IPS-18c (cell line): Measurements from ENCODE around the gene HIPK3.
"Not testable (repeated sequence)": the region's sequence is repeated elsewhere in the genome, so short reads cannot be mapped to it uniquely, and the experiment has no call there.

ENCODE experiments used
- H3K4me3 ChIP-seq: 2 replicates; pipeline ENCODE4 v1.7.0; 2013; ENCODE audit warnings: low read depth, mild to moderate bottlenecking, low read length, moderate library complexity; ENCODE audit not compliant: insufficient read depth
- H3K9me3 ChIP-seq: one replicate; pipeline ENCODE4 v1.6.1; 2013; ENCODE audit warnings: mild to moderate bottlenecking, low read length, moderate library complexity; ENCODE audit not compliant: control insufficient read depth, insufficient read depth

The HIPK3 gene

DNA sequence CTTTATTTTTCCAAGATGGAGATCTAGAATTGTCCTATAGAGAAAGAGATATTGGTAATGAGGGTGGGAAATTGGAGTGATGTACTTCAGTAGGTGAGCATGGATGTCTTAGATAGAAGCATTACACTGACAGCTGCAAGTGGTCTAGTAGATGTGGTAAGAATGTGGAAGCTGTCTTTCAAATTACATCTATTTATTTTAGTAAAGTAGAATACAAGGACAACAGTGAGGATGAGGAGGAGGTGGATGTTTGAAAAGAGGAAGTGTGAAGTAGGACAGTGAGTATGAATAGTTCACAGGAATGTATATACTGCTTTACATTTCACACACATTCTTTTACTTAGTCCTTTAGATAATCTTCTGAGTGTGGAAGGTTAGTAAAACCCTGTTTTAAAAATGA lies 64.2 kb downstream of the HIPK3 start:
- Histone ChIP-seq H3K9me3 (no peaks in the 10 kb centered on the region), H3K4me3 (no peak overlapping the region)

DNA sequence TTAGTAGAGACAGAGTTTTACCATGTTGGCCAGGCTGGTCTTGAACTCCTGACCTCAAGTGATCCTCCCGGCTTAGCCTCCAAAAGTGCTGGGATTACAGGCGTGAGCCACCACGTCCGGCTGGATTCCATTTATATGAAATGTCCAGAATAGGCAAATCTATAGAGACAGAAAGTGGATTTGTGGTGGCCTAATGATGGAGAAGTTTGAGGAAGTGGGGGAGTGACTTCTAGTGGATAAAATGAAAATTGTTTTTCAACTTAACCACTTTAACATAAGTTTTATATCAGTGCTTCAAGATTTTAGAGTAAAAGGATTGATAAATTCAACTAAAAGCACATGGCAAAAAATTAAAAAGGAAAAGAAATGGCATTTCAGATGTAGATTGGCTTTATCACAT lies 66.2 kb downstream of the HIPK3 start:
- Histone ChIP-seq H3K4me3 (no peak overlapping the region), H3K9me3 (no peaks in the 10 kb centered on the region)

DNA sequence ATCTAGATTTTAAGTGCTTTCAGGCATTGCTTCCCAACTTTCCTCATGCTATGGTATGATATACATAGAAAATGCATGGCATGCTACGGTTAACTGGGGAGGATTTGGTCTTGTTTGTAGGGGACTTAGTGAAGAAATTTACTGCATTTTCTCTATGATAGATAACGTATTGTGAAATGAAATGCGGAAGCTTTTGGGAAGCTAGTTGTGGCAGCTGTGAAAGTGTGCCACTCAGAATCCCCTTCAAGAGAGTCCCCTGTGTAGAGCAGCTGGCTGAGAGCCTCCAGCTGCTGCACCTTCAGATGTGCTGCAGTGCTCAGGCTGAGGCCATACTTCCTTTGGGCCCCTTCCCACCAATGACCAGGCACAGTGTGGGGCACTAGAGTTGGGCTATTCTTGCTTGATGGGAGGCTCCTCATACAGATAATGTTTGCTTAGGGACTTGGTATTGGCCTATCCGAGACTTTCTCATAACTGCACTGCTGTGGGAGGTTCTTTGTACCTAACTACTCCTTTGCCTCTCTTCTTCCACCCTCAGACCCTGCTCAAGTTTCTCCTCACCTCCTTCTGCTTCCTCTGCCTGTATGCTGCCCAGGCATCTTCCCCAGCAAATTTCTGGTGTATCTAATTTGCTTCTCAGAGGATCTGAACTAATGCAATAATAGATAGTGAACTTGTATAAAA lies 67.3 kb downstream of the HIPK3 start:
- no peak overlapping the region for H3K4me3 ChIP-seq

DNA sequence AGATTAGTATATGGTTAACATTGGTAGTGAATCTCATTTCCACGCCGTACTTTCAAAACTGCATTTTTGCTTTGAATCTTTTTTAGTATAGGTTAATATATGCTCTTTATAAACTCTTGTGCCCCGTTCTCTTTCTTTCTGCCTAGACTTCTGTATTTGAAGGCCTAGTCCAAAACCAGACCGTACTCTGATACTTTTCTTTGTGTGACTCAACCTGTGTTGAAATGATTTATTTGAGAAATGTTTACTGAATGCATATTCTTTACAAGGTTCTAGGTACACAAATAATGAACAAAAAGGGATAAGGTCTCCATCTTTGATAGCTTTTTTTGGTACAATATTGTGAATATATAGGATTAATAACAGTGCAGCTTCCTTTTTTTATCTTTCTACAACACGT lies 68.3 kb downstream of the HIPK3 start:
- H3K9me3 ChIP-seq, result no peaks in the 10 kb centered on the region
- H3K4me3 ChIP-seq, result no peak overlapping the region

More for the DNA sequence above, 67.3 kb downstream of the HIPK3 start:
- no peaks in the 10 kb centered on the region for H3K9me3 ChIP-seq

DNA sequence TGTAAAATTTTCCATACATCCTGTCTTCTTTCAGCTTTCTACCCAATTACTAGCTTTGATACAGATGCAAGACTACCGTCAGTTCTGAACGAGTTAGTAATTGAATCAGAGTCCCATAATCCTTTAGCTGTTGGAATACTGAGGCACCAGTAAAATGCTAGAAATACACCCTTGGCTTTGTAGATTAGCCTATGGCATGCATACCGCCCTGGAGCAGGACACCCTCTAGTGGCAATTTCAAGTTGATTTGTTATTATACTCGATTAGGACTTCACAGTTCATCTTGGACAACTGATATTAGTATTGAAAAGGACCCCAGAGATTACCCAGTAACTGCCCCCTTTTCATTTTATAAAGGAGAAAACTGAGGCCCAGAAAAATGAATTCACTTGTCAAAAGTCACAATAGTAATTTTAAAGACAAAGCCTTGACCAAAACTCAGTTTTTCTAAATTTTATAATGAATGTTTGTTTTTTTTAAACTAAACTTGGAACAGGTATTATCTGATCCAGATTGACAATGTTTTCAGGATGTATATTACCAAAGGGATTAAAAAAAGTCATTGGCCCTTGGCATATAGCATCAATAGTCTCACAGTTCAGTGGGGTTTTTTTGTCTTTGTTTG lies 72.6 kb downstream of the HIPK3 start:
- Histone ChIP-seq H3K4me3 (no peak overlapping the region), H3K9me3 (no peaks in the 10 kb centered on the region)

DNA sequence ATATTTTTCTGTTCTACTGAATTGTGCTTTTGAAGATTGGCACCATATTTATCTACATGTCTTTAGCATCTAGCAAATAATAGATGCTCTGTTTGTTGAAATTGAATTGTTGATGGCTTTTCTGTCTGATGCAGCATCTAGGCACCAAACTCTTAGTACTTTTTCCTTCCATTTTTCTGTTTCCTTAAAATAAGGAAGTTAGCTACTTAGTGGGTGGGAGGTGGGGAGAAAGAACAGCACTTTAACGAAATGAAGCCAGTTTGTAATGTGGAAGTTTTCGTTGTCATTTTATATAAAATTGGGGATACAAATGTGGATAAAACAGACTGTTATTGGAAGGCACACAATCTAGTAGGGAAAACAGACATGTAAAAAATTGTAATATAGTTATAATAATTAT lies 76.6 kb downstream of the HIPK3 start:
- Histone ChIP-seq H3K9me3 (no peaks in the 10 kb centered on the region), H3K4me3 (no peak overlapping the region)

DNA sequence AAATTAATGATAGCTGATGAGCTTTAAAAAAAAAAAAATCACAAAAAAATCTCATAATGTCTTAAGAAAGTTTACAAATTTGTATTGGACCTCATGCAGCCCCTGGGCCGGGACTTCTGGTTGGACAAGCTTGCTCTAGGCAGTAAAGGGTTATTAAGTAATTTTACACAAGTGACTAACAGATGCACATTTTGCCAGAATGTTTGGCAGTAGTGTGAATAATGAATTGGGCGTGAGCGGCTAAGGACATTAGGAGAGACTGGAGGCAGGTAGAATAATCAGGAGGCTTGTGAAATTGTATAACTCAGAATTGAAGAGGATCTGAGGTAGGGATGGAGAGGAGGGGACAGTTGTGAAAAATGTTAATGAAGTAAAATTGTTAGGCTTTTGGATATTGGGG lies 77.4 kb downstream of the HIPK3 start:
- Histone ChIP-seq H3K4me3 (no peak overlapping the region), H3K9me3 (no peaks in the 10 kb centered on the region)

DNA sequence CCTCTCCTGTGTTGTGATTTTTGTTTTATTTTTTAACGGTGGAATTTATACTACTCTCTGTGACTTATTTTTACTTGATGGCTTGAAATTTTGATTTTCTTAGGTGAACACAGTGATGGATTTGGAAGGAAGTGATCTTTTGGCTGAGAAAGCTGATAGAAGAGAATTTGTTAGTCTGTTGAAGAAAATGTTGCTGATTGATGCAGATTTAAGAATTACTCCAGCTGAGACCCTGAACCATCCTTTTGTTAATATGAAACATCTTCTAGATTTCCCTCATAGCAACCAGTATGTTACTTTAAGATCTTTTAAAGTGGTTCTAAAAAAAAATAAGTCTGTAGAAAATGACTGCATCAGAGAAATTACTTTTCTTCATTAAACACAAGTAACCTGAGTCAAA lies 82.1 kb downstream of the HIPK3 start:
- Histone ChIP-seq H3K4me3 (no peak overlapping the region), H3K9me3 (no peaks in the 10 kb centered on the region)

DNA sequence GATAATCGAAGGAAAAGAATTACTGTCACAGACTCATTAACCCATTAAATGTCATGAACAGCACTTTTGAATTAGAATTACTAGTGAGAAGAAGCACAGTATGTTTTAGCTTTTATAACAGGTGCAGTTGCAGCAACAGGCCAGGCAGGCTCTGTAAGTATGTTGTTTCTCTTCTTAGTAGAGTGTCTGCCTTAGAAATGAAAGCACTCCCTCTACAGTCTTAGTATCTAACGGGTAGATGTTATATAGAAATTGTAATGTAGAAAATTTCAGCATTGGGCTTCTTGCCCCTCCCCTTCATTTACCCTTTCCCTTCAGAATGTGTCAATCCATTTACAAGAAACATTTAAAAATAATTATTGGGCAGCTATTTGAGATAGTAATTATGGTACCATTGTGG lies 87.4 kb downstream of the HIPK3 start:
- H3K4me3 ChIP-seq, result no peak overlapping the region
- H3K9me3 ChIP-seq, result no peaks in the 10 kb centered on the region

DNA sequence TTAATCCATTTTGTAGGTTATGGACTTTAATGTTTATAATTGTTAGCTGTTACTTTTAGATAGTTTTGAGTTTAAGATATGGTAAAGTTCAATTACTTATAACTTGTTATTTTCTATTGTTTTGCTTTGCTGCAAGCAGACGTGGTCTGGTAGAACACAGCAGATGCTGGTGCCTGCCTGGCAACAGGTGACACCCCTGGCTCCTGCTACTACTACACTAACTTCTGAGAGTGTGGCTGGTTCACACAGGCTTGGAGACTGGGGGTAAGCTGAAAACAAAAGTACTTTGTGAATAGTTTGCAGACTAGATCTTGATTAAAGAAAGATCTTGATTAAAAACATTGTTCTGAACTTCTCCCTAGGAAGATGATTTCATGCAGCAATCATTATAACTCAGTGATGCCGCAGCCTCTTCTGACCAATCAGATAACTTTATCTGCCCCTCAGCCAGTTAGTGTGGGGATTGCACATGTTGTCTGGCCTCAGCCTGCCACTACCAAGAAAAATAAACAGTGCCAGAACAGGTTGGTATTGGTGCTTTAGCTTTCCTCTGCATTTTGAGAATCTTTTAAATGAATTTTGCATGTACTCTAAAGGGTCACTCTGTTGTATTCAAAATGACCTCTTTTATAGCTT lies 90.4 kb downstream of the HIPK3 start:
- Histone ChIP-seq H3K4me3 (no peak overlapping the region), H3K9me3 (no peaks in the 10 kb centered on the region)

DNA sequence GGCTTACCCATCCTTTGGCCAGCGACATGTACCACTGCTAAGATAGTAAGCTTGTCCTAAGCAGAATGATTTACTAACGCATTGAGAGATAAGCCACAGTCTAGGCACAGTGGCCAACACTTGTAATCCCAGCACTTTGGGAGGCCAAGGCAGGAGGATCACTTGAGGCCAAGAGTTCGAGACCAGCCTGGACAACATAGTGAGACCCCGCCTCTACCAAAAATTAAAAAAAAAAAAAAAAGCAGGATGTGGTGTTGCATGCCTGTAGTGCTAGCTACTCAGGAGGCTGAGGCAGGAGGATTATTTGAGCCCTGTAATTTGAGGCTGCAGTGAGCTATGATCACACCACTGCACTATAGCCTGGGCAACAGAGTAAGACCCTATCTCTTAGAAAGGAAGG lies 93.1 kb downstream of the HIPK3 start:
- Histone ChIP-seq H3K4me3 (no peak overlapping the region), H3K9me3 (no peaks in the 10 kb centered on the region)

DNA sequence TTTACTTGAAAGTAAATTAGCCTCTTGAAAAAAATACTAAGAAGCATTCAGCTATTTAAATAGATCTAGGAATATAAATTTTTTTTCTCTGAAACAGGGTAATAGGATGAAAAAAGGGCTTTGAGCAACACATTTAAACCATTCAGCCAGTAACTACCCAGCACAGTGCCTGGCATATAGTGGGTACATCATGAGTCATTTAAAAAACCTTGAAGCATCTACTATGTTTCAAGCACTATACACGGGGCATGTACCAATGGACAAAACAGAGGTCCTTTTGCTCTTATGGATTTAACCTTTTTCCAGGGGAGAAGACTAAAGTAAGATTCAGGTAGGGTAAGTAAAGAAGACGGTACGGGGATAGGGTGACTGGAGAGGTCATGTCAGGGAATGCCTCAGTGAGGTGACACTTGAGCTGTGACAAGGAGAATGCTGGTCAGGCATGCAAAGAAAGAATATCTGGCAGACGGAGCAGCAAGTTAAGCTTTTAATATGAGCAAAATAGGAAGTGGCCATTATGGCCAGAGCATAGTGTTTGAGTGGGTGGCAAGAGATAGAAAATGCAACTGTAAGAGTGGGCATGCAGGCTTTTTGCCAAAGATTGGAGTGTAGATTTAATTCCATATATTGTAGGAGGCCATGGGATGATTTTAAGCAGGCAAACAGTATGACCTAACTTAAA lies 101.1 kb downstream of the HIPK3 start:
- Histone ChIP-seq H3K4me3 (no peak overlapping the region), H3K9me3 (no peaks in the 10 kb centered on the region)

DNA sequence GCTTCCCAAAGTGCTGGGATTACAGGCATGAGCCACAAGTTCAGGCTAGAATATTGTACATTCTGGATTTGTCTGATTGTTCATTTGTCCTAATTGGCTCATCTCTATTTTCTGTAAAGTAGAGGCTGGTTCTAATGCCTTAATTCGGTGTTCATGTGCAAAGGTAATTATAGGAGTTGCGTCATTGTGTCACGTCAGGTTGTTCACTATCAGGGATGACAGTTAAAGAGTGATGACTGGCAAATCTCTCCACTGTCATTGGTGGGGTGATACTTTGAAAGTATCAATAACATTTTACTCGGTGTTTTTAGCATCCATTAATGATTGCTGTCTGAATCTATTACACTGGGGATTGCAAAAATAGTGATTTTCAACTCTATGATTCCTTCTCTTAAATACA lies 103.5 kb downstream of the HIPK3 start:
- Histone ChIP-seq H3K4me3 (no peak overlapping the region), H3K9me3 (no peaks in the 10 kb centered on the region)

DNA sequence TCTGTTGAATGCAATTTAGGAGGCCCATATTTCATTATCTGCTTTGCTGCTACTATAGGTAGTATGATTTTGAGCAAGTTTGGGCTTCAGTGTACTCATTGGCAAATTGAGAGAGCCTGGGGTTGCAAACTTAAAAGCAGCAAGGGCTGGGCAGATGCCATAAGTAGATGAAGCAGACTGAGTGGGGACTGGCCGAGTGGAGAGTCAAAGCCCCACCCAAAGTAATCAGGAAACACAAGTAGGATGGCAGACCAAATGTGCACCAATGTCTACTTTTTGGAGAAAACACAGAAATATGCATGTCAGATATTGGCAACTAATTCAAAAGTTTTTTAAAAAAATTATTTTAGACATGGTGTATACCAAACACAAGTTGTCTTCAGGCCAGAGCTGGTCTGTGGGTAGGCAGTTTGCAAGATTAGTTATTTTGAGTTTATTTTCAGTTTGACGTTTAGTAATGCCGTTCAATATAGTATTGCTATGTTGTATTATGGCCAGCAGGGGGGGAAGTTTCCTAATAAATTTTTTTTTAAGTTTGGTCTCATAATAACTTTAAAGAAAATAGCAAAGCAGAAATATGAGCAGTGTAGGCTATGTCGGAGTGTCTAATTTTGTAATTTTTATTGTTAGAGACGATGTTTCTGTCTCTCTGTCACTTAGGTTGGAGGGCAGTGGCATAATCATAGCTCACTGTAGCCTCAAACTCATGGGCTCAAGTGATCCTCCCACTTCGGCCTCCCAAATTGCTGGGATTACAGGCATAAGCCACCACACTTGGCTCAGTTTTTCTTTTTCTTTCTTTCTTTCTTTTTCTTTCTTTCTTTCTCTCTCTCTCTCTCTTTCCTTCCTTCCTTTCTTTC lies 105.1 kb downstream of the HIPK3 start:
- no peaks in the 10 kb centered on the region for H3K9me3 ChIP-seq

DNA sequence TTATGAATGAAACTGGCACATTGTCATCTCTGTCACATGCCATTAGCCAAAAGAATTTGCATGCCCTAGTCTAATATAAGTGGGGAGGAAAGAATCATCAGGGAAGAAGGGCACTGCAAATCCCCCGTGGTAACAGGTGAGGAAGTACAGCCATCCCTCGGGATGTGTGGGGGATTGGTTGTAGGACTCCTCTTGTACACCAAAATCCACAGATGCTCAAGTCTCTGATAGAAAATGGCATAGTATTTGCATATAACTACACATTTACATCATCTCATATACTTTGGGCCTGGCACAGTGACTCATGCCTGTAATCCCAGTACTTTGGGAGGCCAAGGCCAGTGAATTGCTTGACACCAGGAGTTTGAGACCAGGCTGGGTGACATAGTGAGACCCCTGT lies 109.7 kb downstream of the HIPK3 start:
- H3K4me3 ChIP-seq, result no peak overlapping the region
- H3K9me3 ChIP-seq, result no peaks in the 10 kb centered on the region

More for the DNA sequence above, 105.1 kb downstream of the HIPK3 start:
- no peak overlapping the region for H3K4me3 ChIP-seq

DNA sequence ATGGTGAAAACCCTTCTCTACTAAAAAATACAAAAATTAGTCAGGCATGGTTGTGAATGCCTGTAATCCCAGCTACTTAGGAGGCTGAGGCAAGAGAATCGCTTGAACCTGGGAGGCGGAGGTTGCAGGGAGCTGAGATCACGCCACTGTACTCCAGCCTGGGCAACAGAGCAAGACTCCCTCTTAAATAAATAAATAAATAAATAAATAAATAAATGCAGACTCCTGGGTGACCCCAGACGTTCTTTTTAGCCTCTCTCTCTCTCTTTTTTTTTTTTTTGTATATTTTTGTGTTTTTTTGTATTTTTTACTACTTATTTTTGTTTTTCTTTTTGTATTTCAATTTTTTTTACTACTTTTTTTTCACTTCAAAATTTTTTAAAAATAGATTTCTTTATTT lies 111.3 kb downstream of the HIPK3 start:
- H3K4me3 ChIP-seq, H3K9me3 ChIP-seq: not testable (repeated sequence)

DNA sequence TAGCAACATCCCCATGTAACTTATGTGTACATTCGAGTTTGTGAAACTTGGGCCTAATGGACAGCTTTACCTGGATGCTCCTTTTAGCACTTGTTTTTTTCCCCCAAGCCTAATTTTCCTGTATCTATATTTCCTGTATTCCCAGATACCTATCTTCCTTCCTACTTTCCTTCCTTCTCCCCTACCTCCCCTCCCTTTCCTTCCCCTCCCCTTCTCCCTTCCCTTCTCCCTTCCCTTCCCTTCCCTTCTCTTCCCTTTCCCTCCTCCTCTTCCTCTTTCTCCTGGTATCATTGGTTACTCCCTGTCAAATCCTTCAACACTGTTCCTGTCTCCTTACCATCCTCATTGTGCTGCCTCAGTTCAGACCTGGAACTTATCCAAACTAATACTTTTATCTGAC lies 111.8 kb downstream of the HIPK3 start:
- no peaks in the 10 kb centered on the region for H3K9me3 ChIP-seq
- no peak overlapping the region for H3K4me3 ChIP-seq
